AG09319 (cell line): ENCODE results near the gene RPUSD4.

ENCODE experiments used
- DNase-seq: peaks from one replicate; pipeline ENCODE4 v3.0.0-alpha.2; 2010; ENCODE audit warnings: low read depth; ENCODE audit errors: extremely low read depth
- CTCF ChIP-seq: IDR thresholded peaks from 2 replicates; pipeline ENCODE4 v1.5.1; 2011; ENCODE audit warnings: low read depth, mild to moderate bottlenecking, inconsistent platforms, low read length, moderate library complexity

RPUSD4 gene

DNA sequence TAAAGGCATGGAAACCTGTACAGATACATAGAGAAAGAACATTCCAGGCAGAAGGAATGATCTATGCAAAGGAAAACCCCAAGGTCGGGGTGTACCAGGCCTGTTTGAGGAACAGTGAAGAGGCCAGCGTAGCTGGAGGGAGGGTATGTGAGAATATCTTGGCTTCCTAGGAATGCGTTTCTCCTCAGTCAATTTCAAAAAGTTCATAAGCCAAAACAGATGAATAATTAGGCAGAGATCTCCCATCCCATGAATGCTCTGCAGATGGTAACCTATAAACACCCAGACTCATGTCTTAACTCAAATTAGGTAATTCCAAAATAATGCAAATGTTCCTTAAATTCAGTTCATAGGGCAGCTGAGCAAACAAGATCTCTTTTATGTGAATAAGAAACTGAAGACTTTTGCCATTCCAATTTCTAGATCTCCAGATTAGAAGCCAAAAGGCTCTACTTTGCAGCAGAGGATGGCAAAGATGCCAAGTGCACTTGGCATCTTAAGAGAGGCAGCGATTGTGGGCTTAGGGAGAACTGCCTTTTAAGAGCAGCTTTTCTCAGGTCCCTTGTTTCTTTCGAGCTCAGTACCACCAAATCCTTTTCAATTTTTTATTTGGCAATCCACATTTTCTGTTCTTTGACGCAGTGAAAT is 13.3 kb upstream of the RPUSD4 start:
- DNase-seq, result no peak
- TF ChIP-seq CTCF, result no peak

- TF ChIP-seq CTCF, result no peak
- no peak for DNase-seq
Measured at GRCh38 chr11:126219547-126219946, 8.1 kb upstream of the RPUSD4 start.

- no peak for DNase-seq
- no peak for TF ChIP-seq CTCF
Measured at GRCh38 chr11:126217491-126217890, 6.0 kb upstream of the RPUSD4 start.

DNA sequence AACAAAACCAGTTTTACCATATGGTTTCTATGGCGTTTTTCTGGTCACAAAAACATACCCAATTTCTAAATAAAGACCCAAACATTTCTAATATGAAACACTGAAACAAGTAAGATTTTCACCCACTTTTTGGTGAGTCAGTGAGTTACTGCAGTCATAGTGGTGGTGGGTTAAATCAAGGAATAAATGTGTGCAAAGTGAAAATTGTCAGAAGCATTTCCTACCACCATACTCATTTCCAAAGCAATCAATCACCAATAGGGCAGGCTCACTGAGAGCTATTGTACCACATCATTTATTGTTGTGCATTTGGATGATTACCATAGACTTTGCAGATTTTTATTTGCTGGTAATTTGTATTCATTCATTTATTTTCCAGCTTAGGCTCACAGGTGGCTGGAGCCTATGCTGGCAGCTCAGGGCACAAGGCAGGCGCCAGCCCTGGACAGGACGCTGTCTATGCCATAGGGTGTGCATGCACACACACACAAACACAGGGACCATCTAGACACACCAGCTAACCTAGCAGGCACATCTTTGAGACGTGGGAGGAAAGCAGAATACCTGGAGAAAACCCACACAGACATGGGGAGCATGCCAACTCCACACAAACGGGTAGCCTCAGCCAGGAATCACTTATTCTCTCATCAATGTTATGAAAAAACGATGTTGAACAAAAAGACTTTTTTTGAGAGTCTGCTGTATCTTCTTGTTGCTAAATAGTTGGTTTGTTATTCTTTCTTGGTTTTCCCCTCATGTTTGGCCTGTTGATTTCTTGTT is 5.3 kb upstream of the RPUSD4 start:
- no peak for TF ChIP-seq CTCF
- no peak for DNase-seq

GRCh38 chr11:126214841-126215240 is 3.4 kb upstream of the RPUSD4 start:
- no peak for TF ChIP-seq CTCF
- DNase-seq, result no peak

- no peak for TF ChIP-seq CTCF
- no peak for DNase-seq
Measured at GRCh38 chr11:126214441-126214840, 3.0 kb upstream of the RPUSD4 start.

GRCh38 chr11:126212089-126212660 is 725 bp upstream of the RPUSD4 start:
- DNase-seq, result no peak
- TF ChIP-seq CTCF, result no peak
